Endothelial cell of umbilical vein (primary cell): ENCODE results near the gene IMPACT. TPM values are rescaled to one million over a fixed set of nuclear protein-coding genes. Genes with fewer than 3 reads are reported as not detected.

Experiments
- BruUV-seq: library from RNA; stranded (reverse); fragments of 400-500 nt; replicated peaks from 2 replicates; lab custom pipeline; 2021; lab: Mats Ljungman, UMichigan
- CTCF ChIA-PET: fragments of 300-600, 350-600 bp; sonication (Branson Sonifier 250); formaldehyde crosslinking; loops from one replicate; lab custom pipeline; 2021; ENCODE audit warnings: antibody characterized with exemption, inconsistent platforms; lab: Charles Lee
- POLR2A ChIA-PET: fragments of 300-600, 350-600 bp; sonication (Branson Sonifier 250); formaldehyde crosslinking; loops from one replicate; lab custom pipeline; 2021; ENCODE audit warnings: antibody characterized with exemption, inconsistent platforms; lab: Charles Lee
- DNase-seq: peaks from one replicate; pipeline ENCODE4 v3.0.0-alpha.2; 2011; ENCODE audit warnings: low read depth, low spot score
- FAIRE-seq: peaks from 2 replicates; lab custom pipeline; 2011; peaks lifted over from hg19 to GRCh38; lab: Jason Lieb, UNC
- H2AFZ ChIP-seq: 2 replicates; pipeline ENCODE4 v1.6.0; 2012; ENCODE audit warnings: low read depth, low read length, control low read depth, inconsistent platforms
- H3K27ac ChIP-seq: 2 replicates; pipeline ENCODE4 v1.5.1; 2011; ENCODE audit warnings: low read depth, mild to moderate bottlenecking, control low read depth, low read length, moderate library complexity; ENCODE audit not compliant: insufficient read depth
- H3K27me3 ChIP-seq, 2 experiments: 2 replicates each; pipeline versions ENCODE4 v1.6.0 to v1.6.1; 2011; ENCODE audit warnings: low read length in 2 of 2, mixed read lengths in 1 of 2; ENCODE audit not compliant: control insufficient read depth in 2 of 2, insufficient read depth in 2 of 2
- H3K36me3 ChIP-seq, 2 experiments: 2 replicates in 1 of 2; 3 replicates in 1 of 2; pipeline ENCODE4 v1.5.1; 2011; ENCODE audit warnings: low read length in 2 of 2, mild to moderate bottlenecking in 1 of 2, moderate library complexity in 1 of 2; ENCODE audit not compliant: control insufficient read depth in 2 of 2, insufficient read depth in 2 of 2; ENCODE audit errors: extremely low read depth in 1 of 2
- H3K4me1 ChIP-seq: 3 replicates; pipeline ENCODE4 v1.5.1; 2011; ENCODE audit warnings: mild to moderate bottlenecking, low read length; ENCODE audit not compliant: control insufficient read depth, insufficient read depth; ENCODE audit errors: extremely low read depth
- H3K4me2 ChIP-seq: 2 replicates; pipeline ENCODE4 v1.6.1; 2011; ENCODE audit warnings: low read length, control low read depth, mixed read lengths; ENCODE audit not compliant: insufficient read depth
- H3K4me3 ChIP-seq, 3 experiments: fragments of 200-600 bp in 1 of 3; sonication (generic), shearing (Covaris generic) in 1 of 3; replicated peaks in 1 of 3; 2 replicates each; pipeline ENCODE4 v1.5.1; 2011 to 2016; ENCODE audit warnings: control low read depth in 3 of 3, low read length in 3 of 3, mild to moderate bottlenecking in 2 of 3, inconsistent platforms in 1 of 3, low read depth in 1 of 3, moderate library complexity in 1 of 3; ENCODE audit not compliant: insufficient read depth in 1 of 3
- H3K79me2 ChIP-seq: 2 replicates; pipeline ENCODE4 v1.6.0; 2012; ENCODE audit warnings: low read length, inconsistent platforms; ENCODE audit not compliant: control insufficient read depth, insufficient read depth
- H3K9ac ChIP-seq: replicated peaks from 2 replicates; pipeline ENCODE3; 2011; ENCODE audit warnings: low read length, control low read depth; ENCODE audit not compliant: insufficient read depth; ENCODE audit errors: extremely low read depth
- H3K9me1 ChIP-seq: replicated peaks from 3 replicates; pipeline ENCODE4 v1.6.0; 2011; ENCODE audit warnings: mild to moderate bottlenecking, low read length; ENCODE audit not compliant: control insufficient read depth, insufficient read depth; ENCODE audit errors: extremely low read depth
- H3K9me3 ChIP-seq: replicated peaks from 2 replicates; pipeline ENCODE4 v1.5.1; 2012; ENCODE audit warnings: low read length, inconsistent platforms; ENCODE audit not compliant: control insufficient read depth, insufficient read depth
- H4K20me1 ChIP-seq: replicated peaks from 2 replicates; pipeline ENCODE3; 2011; ENCODE audit warnings: mild to moderate bottlenecking, low read length; ENCODE audit not compliant: control insufficient read depth, insufficient read depth; ENCODE audit errors: extremely low read depth
- EZH2 ChIP-seq: IDR thresholded peaks from 2 replicates; pipeline ENCODE4 v1.6.1; 2012; ENCODE audit warnings: borderline replicate concordance, low read depth, mild to moderate bottlenecking, moderate library complexity, low read length, inconsistent platforms; ENCODE audit not compliant: severe bottlenecking
- FOS ChIP-seq: IDR thresholded peaks from 2 replicates; pipeline ENCODE4 v1.6.1; 2011; ENCODE audit warnings: mild to moderate bottlenecking, low read length, moderate library complexity, borderline replicate concordance; ENCODE audit not compliant: insufficient read depth
- GATA2 ChIP-seq: IDR thresholded peaks from 2 replicates; pipeline ENCODE4 v1.7.0; 2011; ENCODE audit warnings: low read depth, mild to moderate bottlenecking, moderate library complexity, mixed read lengths, low read length; ENCODE audit not compliant: insufficient read length, insufficient read depth
- JUN ChIP-seq: IDR thresholded peaks from 2 replicates; pipeline ENCODE4 v1.6.1; 2011; ENCODE audit warnings: borderline replicate concordance, low read depth; ENCODE audit not compliant: insufficient read length, insufficient read depth
- POLR2A ChIP-seq: IDR thresholded peaks from 2 replicates; pipeline ENCODE4 v1.6.1; 2012; ENCODE audit warnings: low read depth, mild to moderate bottlenecking, control low read depth, low read length
- POLR2AphosphoS5 ChIP-seq: IDR thresholded peaks from 2 replicates; pipeline ENCODE4 v1.6.1; 2012; ENCODE audit warnings: low read depth, mild to moderate bottlenecking, control low read depth, low read length, moderate library complexity; ENCODE audit not compliant: insufficient read depth
- dilution Hi-C: fragments of 300-500 bp; cut with MboI; formaldehyde crosslinking; loops from one replicate; pipeline ENCODE4 v1.15.0; 2019; ENCODE audit warnings: low sequenced_read_pairs; ENCODE audit not compliant: extremely low pct_ligation_motif_present
- intact Hi-C: fragments of 100-400 bp; cut with micrococcal nuclease; formaldehyde crosslinking; loops from one replicate; pipeline ENCODE4 v1.10.0; 2022
- polyA plus RNA-seq, 4 experiments: library from polyadenylated mRNA; depleted of rRNA in 3 of 4; stranded (reverse) in 3 of 4; unstranded in 1 of 4; fragments of >200 nt; gene quantifications; 2 replicates each; pipeline versions ENCODE4 v1.2.1 to v1.2.3, GENCODE V29; 2011 to 2012; ENCODE audit warnings: missing spikeins in 1 of 4
- total RNA-seq: library from RNA; stranded (reverse); gene quantifications from 2 replicates; pipeline ENCODE4 v1.2.3, GENCODE V29; 2021
- TF ChIP-seq, protein P1 (sequence below), 2 donors: IDR thresholded peaks; 1 replicate in 1 of 2; 2 replicates in 1 of 2; pipeline ENCODE4 v1.5.1; 2011; ENCODE audit warnings: low read length in 2 of 2, mild to moderate bottlenecking in 2 of 2, moderate library complexity in 2 of 2, control low read depth in 1 of 2, inconsistent platforms in 1 of 2, low read depth in 1 of 2; ENCODE audit not compliant: insufficient read depth in 1 of 2; ENCODE audit errors: extremely low read depth in 1 of 2

IMPACT gene
- total and polyA plus RNA-seq, 2 donors (not counting 3 experiments of a cell fraction or from before 2014, with no cell fraction given), result 15.4 to 28.6 TPM

GRCh38 chr18:24466771-24467170 lies 40.3 kb downstream of the IMPACT start:
- FAIRE-seq, result no peak

More at GRCh38 chr18:24466771-24467170, 40.3 kb downstream of the IMPACT start:
- DNase-seq, result no peak
- no peak for TF ChIP-seq JUN
- TF ChIP-seq GATA2, result no peak
- TF ChIP-seq, protein P1, sequence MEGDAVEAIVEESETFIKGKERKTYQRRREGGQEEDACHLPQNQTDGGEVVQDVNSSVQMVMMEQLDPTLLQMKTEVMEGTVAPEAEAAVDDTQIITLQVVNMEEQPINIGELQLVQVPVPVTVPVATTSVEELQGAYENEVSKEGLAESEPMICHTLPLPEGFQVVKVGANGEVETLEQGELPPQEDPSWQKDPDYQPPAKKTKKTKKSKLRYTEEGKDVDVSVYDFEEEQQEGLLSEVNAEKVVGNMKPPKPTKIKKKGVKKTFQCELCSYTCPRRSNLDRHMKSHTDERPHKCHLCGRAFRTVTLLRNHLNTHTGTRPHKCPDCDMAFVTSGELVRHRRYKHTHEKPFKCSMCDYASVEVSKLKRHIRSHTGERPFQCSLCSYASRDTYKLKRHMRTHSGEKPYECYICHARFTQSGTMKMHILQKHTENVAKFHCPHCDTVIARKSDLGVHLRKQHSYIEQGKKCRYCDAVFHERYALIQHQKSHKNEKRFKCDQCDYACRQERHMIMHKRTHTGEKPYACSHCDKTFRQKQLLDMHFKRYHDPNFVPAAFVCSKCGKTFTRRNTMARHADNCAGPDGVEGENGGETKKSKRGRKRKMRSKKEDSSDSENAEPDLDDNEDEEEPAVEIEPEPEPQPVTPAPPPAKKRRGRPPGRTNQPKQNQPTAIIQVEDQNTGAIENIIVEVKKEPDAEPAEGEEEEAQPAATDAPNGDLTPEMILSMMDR (IDR thresholded peaks at IDR 0.05; ENCODE audit: extremely low read depth in 1 of 2, insufficient read depth in 1 of 2, low read depth in 1 of 2, low read length in 2 of 2), result no peak
- TF ChIP-seq POLR2AphosphoS5, result no peak
- TF ChIP-seq FOS, result no peak
- no peak for TF ChIP-seq POLR2A
- TF ChIP-seq EZH2, result no peak
- Histone ChIP-seq H3K4me2 (no peak overlapping the region), H3K27me3 (no peaks in the 10 kb centered on the region), H3K36me3 (no peaks in the 10 kb centered on the region), H3K27ac (no peak overlapping the region), H3K9ac (no peak overlapping the region), H4K20me1 (no peaks in the 10 kb centered on the region), H3K4me1 (no peaks in the 10 kb centered on the region), H3K9me3 (no peaks in the 10 kb centered on the region), H2AFZ (no peak overlapping the region), H3K9me1 (no peaks in the 10 kb centered on the region), H3K4me3 (no peak overlapping the region), H3K79me2 (no peaks in the 10 kb centered on the region)
- ChIA-PET CTCF (interaction anchor here (1.3 to 1.8 kb wide), 2 partner anchors 18 to 22 kb away, joined by 4 to 5 read pairs; no protein-coding TSS in a partner anchor), POLR2A (interaction anchor here (0.6 kb wide), 1 partner anchor 1660 kb away, joined by 3 read pairs; no protein-coding TSS in a partner anchor)
- dilution Hi-C loops, result no loop called here
- intact Hi-C loops, result no loop called here
- BruUV-seq, result no TSS peak
